Activated naive CD4-positive, alpha-beta T cell treated with anti-CD3 and anti-CD28 coated beads for 36 hours (primary cell): ENCODE results near the gene NABP1. TPM values are rescaled to one million over a fixed set of nuclear protein-coding genes. Genes with fewer than 3 reads are reported as not detected.

ENCODE experiments used
- CTCF ChIA-PET: fragments of 350-600 bp; sonication (Branson Sonifier 250); formaldehyde crosslinking; loops from one replicate; lab custom pipeline; 2021; ENCODE audit warnings: antibody characterized with exemption; lab: Charles Lee
- DNase-seq: peaks from one replicate; pipeline ENCODE4 v3.0.0-alpha.2; 2020
- H3K27ac Mint-ChIP-seq: one replicate; pipeline ENCODE4 v1.8.0; 2021; ENCODE audit warnings: mild to moderate bottlenecking, mixed read lengths
- H3K27me3 Mint-ChIP-seq: one replicate; pipeline ENCODE4 v1.8.0; 2021; ENCODE audit warnings: low read depth, mixed read lengths
- H3K36me3 Mint-ChIP-seq: one replicate; pipeline ENCODE4 v1.8.0; 2021; ENCODE audit warnings: low read depth, mixed read lengths
- H3K4me1 Mint-ChIP-seq: one replicate; pipeline ENCODE4 v1.8.0; 2021; ENCODE audit warnings: low read depth, mixed read lengths
- H3K4me3 Mint-ChIP-seq: one replicate; pipeline ENCODE4 v1.8.0; 2021; ENCODE audit warnings: mild to moderate bottlenecking, moderate library complexity, mixed read lengths
- H3K9me3 Mint-ChIP-seq: one replicate; pipeline ENCODE4 v1.8.0; 2021; ENCODE audit warnings: mixed read lengths
- intact Hi-C: fragments of 100-400 bp; cut with micrococcal nuclease; formaldehyde crosslinking; loops from one replicate; pipeline ENCODE4 v1.15.1; 2023
- total RNA-seq, 2 experiments: library from RNA; stranded (reverse); gene quantifications; one replicate each; pipeline ENCODE4 v1.2.3, GENCODE V29; 2021

The NABP1 gene
- total RNA-seq, 2 experiments from 2014 or later = 97.5 to 101 TPM

DNA sequence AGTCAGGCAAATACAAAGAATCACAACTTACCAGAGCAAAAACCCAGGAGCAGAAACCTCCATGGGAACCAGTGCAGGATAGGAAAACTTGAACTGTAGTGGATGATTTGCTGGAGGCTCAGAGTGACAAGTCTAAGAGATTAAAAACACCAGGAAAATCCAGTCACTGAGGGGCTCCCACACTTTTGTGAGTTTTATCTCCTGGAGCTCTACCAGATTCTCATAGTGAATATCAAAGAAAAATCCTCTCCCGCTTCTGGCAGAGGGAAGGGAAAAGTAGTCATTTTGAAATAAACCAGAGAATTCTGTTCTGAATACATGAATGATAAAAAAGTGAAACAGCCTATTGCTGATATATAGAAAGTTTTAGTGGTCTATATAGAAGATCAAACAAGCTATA lies 23.1 kb downstream of the NABP1 start:
- CTCF ChIA-PET = interaction anchor here (1.1 to 2.1 kb wide), 3 partner anchors 9 to 134 kb away, joined by 4 to 10 read pairs (median 5); no protein-coding TSS in a partner anchor
- H3K4me3 Mint-ChIP-seq = no peak overlapping the region
- no peak overlapping the region for H3K27ac Mint-ChIP-seq
- intact Hi-C loops = no loop called here
- peaks cover 8% of the 10 kb centered on the region for H3K36me3 Mint-ChIP-seq
- H3K27me3 Mint-ChIP-seq = no peaks in the 10 kb centered on the region
- no peaks in the 10 kb centered on the region for H3K4me1 Mint-ChIP-seq
- DNase-seq = no peak
- H3K9me3 Mint-ChIP-seq = no peaks in the 10 kb centered on the region

DNA sequence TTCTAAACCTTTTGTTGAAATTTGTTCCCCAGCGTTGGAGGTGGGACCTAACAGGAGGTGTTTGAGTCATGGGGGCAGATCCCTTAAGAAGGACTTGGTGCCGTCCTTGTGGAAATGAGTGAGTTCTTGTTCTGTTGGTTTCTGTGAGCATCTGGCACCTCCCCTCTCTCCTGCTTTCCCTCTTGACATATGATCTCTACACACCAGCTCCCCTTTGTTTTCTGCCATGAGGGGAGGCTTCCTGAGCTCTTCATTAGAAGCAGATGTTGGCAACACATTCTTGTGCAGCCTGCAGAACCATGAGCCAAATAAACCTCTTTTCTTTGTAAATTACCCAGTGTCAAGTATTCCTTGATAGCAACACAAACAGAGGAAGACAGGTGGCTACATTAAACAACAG lies 23.8 kb downstream of the NABP1 start:
- Mint-ChIP-seq H3K27me3 (no peaks in the 10 kb centered on the region), H3K27ac (no peak overlapping the region), H3K36me3 (peaks cover 8% of the 10 kb centered on the region), H3K9me3 (no peaks in the 10 kb centered on the region), H3K4me3 (no peak overlapping the region), H3K4me1 (no peaks in the 10 kb centered on the region)
- DNase-seq = no peak
- intact Hi-C loops = no loop called here
- CTCF ChIA-PET = interaction anchor here (1.1 to 2.1 kb wide), 4 partner anchors 8 to 135 kb away, joined by 4 to 10 read pairs (median 4); no protein-coding TSS in a partner anchor

DNA sequence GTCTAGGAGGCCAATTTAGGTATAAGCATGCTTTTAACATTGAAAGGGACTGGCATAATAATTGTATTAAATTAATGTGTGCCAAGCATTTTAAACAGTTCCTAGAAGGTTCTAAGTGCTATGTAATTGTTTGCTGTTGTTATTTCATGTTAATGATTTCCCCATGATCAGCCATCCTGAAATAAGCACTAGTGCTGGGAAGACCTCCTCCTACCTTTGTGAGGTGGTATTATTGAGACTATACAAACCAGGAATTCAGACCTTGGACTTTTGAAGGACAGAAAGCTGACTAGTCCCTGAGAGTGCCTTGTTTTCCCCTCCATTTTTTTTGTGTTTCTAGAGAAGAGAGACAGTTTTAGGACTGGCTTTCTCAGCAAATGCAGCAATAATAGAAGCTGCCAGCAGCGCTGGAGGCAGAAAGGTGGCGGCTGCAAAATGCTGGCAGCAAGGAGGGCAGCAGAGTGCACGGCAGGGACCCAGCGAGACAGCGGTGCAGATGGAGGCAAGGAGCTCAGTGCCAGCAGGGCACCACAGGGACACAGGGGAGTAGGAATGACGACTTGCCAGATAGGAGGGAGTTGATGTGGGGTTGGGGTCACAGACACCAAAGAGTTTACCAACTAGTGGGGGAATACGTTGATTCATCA lies 25.3 kb downstream of the NABP1 start:
- CTCF ChIA-PET = interaction anchor here (0.5 to 1.2 kb wide), 2 partner anchors 136 to 1485 kb away, joined by 3 read pairs; no protein-coding TSS in a partner anchor
- H3K4me3 Mint-ChIP-seq = no peak overlapping the region
- DNase-seq = no peak
- H3K27me3 Mint-ChIP-seq = no peaks in the 10 kb centered on the region
- peaks cover 6% of the 10 kb centered on the region for H3K36me3 Mint-ChIP-seq
- no peaks in the 10 kb centered on the region for H3K9me3 Mint-ChIP-seq
- H3K27ac Mint-ChIP-seq = no peak overlapping the region
- H3K4me1 Mint-ChIP-seq = no peaks in the 10 kb centered on the region
- intact Hi-C loops = no loop called here

DNA sequence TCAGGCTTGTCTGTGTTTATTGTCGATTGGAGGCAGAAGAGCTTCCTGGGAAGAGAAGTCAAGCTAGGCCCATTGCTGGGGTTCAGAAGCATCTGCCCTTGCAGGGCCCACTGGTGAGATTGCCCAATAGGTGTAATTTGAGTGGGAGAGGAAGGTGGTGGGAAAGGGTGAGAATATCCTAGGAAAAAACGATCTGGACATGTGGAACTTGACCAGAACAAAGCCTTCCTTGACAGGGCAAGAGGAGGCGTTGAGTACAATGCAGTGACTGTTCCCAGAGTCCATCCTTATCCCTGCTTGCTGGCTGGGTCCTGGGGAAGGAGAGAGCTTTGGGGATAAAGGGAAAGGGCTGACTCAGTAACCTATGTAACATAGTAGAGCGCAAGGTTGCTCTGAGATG lies 27.1 kb downstream of the NABP1 start:
- Mint-ChIP-seq H3K27me3 (no peaks in the 10 kb centered on the region), H3K4me3 (no peak overlapping the region), H3K4me1 (no peaks in the 10 kb centered on the region), H3K36me3 (peaks cover 7% of the 10 kb centered on the region), H3K27ac (no peak overlapping the region), H3K9me3 (no peaks in the 10 kb centered on the region)
- CTCF ChIA-PET = interaction anchor here (0.7 to 1.0 kb wide), 2 partner anchors 20 to 165 kb away, joined by 3 to 5 read pairs; no protein-coding TSS in a partner anchor
- intact Hi-C loops = no loop called here
- no peak for DNase-seq

DNA sequence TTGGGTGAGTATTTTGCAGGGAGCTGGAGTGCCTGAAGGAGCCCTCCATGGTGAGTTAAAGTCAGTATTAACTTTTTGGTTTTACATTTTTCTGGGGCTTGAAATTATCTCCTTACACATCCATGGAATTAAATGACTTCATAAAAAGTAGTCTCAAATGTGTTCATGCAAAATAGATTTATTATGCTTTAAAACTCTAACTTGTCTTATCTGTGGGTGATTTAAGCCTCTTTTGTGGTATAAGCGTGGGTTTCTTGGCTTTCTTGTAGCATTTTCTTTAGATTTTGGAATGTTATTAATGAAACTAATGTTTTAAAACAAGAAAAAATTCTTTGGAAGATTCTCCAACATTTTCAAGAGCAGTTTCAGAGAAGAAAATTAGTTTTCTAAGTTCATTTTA lies 27.8 kb downstream of the NABP1 start:
- H3K4me1 Mint-ChIP-seq = no peaks in the 10 kb centered on the region
- CTCF ChIA-PET = interaction anchor here (0.7 to 1.0 kb wide), 2 partner anchors 19 to 166 kb away, joined by 3 to 5 read pairs; no protein-coding TSS in a partner anchor
- intact Hi-C loops = no loop called here
- no peak overlapping the region for H3K27ac Mint-ChIP-seq
- no peak overlapping the region for H3K4me3 Mint-ChIP-seq
- H3K27me3 Mint-ChIP-seq = no peaks in the 10 kb centered on the region
- DNase-seq = no peak
- peaks cover 7% of the 10 kb centered on the region for H3K36me3 Mint-ChIP-seq
- H3K9me3 Mint-ChIP-seq = no peaks in the 10 kb centered on the region

DNA sequence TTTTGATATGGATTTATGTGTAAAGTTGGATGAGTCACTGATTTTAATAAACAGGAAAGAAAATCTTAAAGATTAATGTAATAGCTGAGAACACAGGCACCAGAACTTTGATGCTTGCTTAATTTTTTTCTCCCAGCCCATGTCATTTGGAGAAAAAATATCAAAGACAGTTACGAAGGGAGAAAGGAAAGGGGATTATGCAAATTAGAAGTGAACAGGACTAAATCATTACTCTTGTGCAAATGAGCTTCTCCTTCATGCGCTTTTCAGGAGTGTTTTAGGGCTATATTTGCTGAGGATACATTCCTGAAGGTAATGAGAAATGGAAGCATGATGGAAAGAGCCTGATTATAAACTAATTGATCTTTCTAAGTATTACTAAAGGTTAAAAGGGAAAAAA lies 28.9 kb downstream of the NABP1 start:
- Mint-ChIP-seq H3K9me3 (no peaks in the 10 kb centered on the region), H3K4me3 (no peak overlapping the region), H3K4me1 (no peaks in the 10 kb centered on the region), H3K27ac (no peak overlapping the region), H3K27me3 (no peaks in the 10 kb centered on the region), H3K36me3 (peaks cover 7% of the 10 kb centered on the region)
- DNase-seq = no peak
- intact Hi-C loops = no loop called here
- CTCF ChIA-PET = interaction anchor here (0.9 to 1.9 kb wide), 5 partner anchors 11 to 456 kb away, joined by 3 to 7 read pairs (median 3); no protein-coding TSS in a partner anchor

DNA sequence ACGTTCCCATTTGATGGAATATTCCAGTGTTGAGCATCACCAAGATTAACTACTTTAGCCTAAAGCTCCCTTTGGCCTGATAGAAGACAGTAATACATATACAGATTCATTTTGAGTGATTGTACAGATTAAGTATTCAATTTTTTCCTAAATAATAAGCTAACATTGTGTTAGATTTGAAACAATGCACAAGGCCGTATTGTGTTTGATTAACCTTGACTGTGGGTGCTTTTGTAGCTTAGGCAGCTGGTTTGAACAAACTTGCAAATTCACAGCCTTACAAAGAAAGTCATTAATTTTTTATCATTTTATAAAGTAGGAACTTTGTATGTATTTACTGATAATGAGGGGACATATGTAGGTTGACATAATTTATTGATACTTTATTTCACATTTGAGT lies 29.6 kb downstream of the NABP1 start:
- Mint-ChIP-seq H3K4me1 (no peaks in the 10 kb centered on the region), H3K9me3 (no peaks in the 10 kb centered on the region), H3K27ac (no peak overlapping the region), H3K4me3 (no peak overlapping the region), H3K27me3 (no peaks in the 10 kb centered on the region), H3K36me3 (peaks cover 7% of the 10 kb centered on the region)
- intact Hi-C loops = no loop called here
- CTCF ChIA-PET = interaction anchor here (0.6 to 1.9 kb wide), 8 partner anchors 12 to 655 kb away, joined by 3 to 7 read pairs (median 3); no protein-coding TSS in a partner anchor
- no peak for DNase-seq

DNA sequence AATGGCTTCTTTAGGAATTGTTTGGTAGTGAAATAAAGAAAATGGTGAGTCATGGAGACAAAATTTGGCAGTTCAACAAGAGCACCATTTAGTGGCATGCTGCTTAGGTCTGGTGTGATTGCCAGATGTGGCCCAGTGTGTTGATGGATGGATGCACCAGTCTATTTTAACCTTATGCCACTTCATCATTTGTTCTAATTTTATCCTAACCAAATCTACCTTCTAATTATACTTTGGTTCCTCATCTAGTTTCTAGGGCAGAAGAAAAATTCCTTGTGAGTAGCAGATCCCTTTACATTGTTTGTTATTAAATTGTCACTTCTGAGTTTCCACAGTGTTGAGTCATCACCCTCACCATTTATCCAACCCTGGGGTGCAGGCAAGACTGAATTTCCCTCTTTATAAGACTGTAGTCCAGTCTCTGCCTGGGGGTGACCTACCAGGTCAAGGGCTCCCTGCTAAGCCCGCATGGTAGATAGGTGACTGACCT lies 32.5 kb downstream of the NABP1 start:
- H3K27ac Mint-ChIP-seq = no peak overlapping the region
- peaks cover 4% of the 10 kb centered on the region for H3K36me3 Mint-ChIP-seq
- no peak for DNase-seq
- H3K4me1 Mint-ChIP-seq = no peaks in the 10 kb centered on the region
- no peak overlapping the region for H3K4me3 Mint-ChIP-seq
- CTCF ChIA-PET = interaction anchor here (0.7 to 1.4 kb wide), 4 partner anchors 9 to 451 kb away, joined by 3 to 5 read pairs (median 4); no protein-coding TSS in a partner anchor
- no peaks in the 10 kb centered on the region for H3K9me3 Mint-ChIP-seq
- no peaks in the 10 kb centered on the region for H3K27me3 Mint-ChIP-seq
- intact Hi-C loops = loop anchor here (5.0 kb wide), 1 partner anchor 452 kb away; no protein-coding TSS in a partner anchor

DNA sequence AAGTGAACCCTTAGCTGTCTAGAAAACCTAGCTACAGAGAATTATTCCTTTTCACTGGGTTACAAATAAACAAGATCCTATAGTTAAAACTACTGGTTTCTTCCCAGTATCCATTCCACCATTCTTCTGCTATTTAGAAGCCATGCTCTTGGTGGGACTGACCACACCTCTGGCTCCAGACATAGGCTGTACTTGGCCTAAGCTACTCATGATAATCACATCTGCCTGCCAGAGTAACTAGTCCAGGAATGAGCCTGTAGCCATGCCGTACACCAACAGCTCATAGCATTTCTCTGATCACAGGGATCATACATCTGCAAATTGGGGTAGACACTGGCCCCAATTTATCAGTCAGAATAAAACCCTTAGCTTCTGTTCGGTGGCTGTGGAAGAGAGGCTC lies 33.7 kb downstream of the NABP1 start:
- H3K4me1 Mint-ChIP-seq = no peaks in the 10 kb centered on the region
- no peak overlapping the region for H3K4me3 Mint-ChIP-seq
- intact Hi-C loops = loop anchor here (5.0 kb wide), 1 partner anchor 451 kb away; no protein-coding TSS in a partner anchor
- H3K27ac Mint-ChIP-seq = no peak overlapping the region
- no peak for DNase-seq
- no peaks in the 10 kb centered on the region for H3K9me3 Mint-ChIP-seq
- H3K36me3 Mint-ChIP-seq = peaks cover 4% of the 10 kb centered on the region
- H3K27me3 Mint-ChIP-seq = no peaks in the 10 kb centered on the region
- CTCF ChIA-PET = interaction anchor here (0.6 to 2.2 kb wide), 4 partner anchors 15 to 313 kb away, joined by 3 to 6 read pairs (median 4); no protein-coding TSS in a partner anchor

DNA sequence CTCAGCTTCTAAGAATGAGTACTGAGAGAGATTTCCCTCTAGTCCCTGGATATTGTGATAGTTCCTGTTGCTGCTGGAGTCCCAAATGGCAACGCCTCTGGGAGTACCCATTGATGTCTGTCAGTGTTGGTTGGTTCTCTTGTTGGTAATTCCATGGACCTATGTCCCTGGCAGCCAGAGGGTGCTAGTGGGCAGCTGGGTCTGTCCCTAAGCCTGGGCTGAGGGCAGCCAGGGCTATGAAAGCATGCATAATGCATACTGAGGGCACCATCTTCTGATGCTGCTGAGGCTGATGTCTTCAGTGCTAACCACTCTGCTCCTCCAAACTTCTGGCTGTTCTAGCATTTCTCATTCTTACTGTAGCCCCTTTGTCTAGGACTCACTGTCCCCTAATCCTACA lies 35.9 kb downstream of the NABP1 start:
- H3K27me3 Mint-ChIP-seq = no peaks in the 10 kb centered on the region
- no peaks in the 10 kb centered on the region for H3K4me1 Mint-ChIP-seq
- no peak overlapping the region for H3K4me3 Mint-ChIP-seq
- intact Hi-C loops = loop anchor here (1.0 to 5.0 kb wide), 2 partner anchors 22 to 448 kb away; no protein-coding TSS in a partner anchor
- peak; percentile 46 for DNase-seq
- H3K9me3 Mint-ChIP-seq = no peaks in the 10 kb centered on the region
- H3K36me3 Mint-ChIP-seq = no peaks in the 10 kb centered on the region
- no peak overlapping the region for H3K27ac Mint-ChIP-seq
- CTCF ChIA-PET = no interaction called here

DNA sequence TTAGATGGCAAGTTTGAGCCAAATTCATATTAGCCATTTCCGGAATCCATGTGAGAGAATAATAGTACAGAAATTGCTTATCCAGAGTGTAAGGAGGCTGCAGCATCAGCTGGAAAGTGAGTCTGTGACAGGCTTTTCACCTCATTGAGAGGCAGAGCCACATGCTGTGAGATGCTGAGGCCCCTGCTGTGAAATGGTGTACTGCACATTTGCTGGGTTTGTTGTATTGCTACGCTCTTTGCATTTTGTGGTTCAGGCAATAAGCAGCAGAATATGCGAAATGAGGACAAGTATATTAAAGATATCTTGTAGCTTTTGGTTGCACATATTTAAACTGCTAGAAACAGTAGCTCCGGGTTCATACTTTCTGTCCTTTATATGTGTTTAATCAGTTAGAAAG lies 37.0 kb downstream of the NABP1 start:
- no peak overlapping the region for H3K27ac Mint-ChIP-seq
- no peaks in the 10 kb centered on the region for H3K27me3 Mint-ChIP-seq
- CTCF ChIA-PET = interaction anchor here (1.1 kb wide), 1 partner anchor 148 kb away, joined by 3 read pairs; no protein-coding TSS in a partner anchor
- no peak for DNase-seq
- intact Hi-C loops = loop anchor here (5.0 kb wide), 1 partner anchor 447 kb away; no protein-coding TSS in a partner anchor
- no peaks in the 10 kb centered on the region for H3K9me3 Mint-ChIP-seq
- no peaks in the 10 kb centered on the region for H3K36me3 Mint-ChIP-seq
- no peak overlapping the region for H3K4me3 Mint-ChIP-seq
- H3K4me1 Mint-ChIP-seq = no peaks in the 10 kb centered on the region

DNA sequence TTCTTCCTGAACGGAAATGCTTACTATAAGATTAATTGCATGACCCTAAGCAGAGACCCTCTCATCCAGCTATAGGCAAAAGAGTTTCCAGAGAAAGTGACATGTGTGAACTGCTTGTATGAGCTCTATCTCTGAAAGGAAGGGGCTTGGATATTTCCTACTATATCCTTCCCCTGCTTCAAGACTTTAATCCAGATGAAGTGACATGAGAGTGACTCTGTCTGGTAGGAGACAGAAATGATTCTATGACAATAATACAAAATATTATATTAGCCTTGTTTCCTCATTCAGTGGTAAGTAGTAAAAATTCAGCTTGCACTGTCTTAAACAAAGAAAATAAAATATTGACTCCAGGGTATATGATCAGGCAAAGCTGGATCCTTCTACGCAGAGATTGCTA lies 37.5 kb downstream of the NABP1 start:
- no peak for DNase-seq
- CTCF ChIA-PET = interaction anchor here (1.1 kb wide), 1 partner anchor 149 kb away, joined by 3 read pairs; no protein-coding TSS in a partner anchor
- Mint-ChIP-seq H3K36me3 (no peaks in the 10 kb centered on the region), H3K9me3 (no peaks in the 10 kb centered on the region), H3K4me1 (no peaks in the 10 kb centered on the region), H3K27me3 (no peaks in the 10 kb centered on the region), H3K4me3 (no peak overlapping the region), H3K27ac (no peak overlapping the region)
- intact Hi-C loops = no loop called here
